Osteocyte (in vitro differentiated cells): ENCODE measurements around the gene EHD2. TPM values are rescaled to one million over a fixed set of nuclear protein-coding genes. Genes with fewer than 3 reads are reported as not detected.

Experiments
- DNase-seq: peaks from one replicate; pipeline ENCODE4 v3.0.0; 2021; ENCODE audit warnings: mixed read lengths; ENCODE audit not compliant: unreplicated experiment; ENCODE audit errors: extremely low spot score
- H3K27ac Mint-ChIP-seq: one replicate; pipeline ENCODE4 v1.8.0; 2021; ENCODE audit warnings: mild to moderate bottlenecking, mixed read lengths; ENCODE audit not compliant: unreplicated experiment
- H3K27me3 Mint-ChIP-seq: one replicate; pipeline ENCODE4 v1.8.0; 2021; ENCODE audit warnings: mixed read lengths; ENCODE audit not compliant: unreplicated experiment
- H3K36me3 Mint-ChIP-seq: one replicate; pipeline ENCODE4 v1.8.0; 2021; ENCODE audit warnings: mixed read lengths; ENCODE audit not compliant: unreplicated experiment
- H3K4me1 Mint-ChIP-seq: one replicate; pipeline ENCODE4 v1.8.0; 2021; ENCODE audit warnings: mixed read lengths; ENCODE audit not compliant: unreplicated experiment
- H3K4me3 Mint-ChIP-seq: one replicate; pipeline ENCODE4 v1.8.0; 2021; ENCODE audit warnings: mild to moderate bottlenecking, moderate library complexity, mixed read lengths; ENCODE audit not compliant: unreplicated experiment
- H3K9me3 Mint-ChIP-seq: one replicate; pipeline ENCODE4 v1.8.0; 2021; ENCODE audit warnings: mixed read lengths; ENCODE audit not compliant: unreplicated experiment
- total RNA-seq: library from RNA; stranded (reverse); gene quantifications from 2 replicates; pipeline ENCODE4 v1.2.1, GENCODE V29; 2021
- TF ChIP-seq, protein P1 (sequence below): fragments of 200-600 bp; sonication (generic); IDR thresholded peaks from 2 replicates; pipeline ENCODE4 v1.5.0; 2021; ENCODE audit warnings: antibody characterized with exemption, mild to moderate bottlenecking, moderate library complexity

The EHD2 gene
- total RNA-seq, 1 donor from 2014 or later = 440 TPM

GRCh38 chr19:47752440-47753211 is 39.4 kb downstream of the EHD2 start:
- no peak overlapping the region for H3K4me3 Mint-ChIP-seq
- H3K9me3 Mint-ChIP-seq = no peaks in the 10 kb centered on the region
- H3K27ac Mint-ChIP-seq = no peak overlapping the region
- H3K4me1 Mint-ChIP-seq = no peaks in the 10 kb centered on the region
- no peaks in the 10 kb centered on the region for H3K27me3 Mint-ChIP-seq
- TF ChIP-seq, protein P1, sequence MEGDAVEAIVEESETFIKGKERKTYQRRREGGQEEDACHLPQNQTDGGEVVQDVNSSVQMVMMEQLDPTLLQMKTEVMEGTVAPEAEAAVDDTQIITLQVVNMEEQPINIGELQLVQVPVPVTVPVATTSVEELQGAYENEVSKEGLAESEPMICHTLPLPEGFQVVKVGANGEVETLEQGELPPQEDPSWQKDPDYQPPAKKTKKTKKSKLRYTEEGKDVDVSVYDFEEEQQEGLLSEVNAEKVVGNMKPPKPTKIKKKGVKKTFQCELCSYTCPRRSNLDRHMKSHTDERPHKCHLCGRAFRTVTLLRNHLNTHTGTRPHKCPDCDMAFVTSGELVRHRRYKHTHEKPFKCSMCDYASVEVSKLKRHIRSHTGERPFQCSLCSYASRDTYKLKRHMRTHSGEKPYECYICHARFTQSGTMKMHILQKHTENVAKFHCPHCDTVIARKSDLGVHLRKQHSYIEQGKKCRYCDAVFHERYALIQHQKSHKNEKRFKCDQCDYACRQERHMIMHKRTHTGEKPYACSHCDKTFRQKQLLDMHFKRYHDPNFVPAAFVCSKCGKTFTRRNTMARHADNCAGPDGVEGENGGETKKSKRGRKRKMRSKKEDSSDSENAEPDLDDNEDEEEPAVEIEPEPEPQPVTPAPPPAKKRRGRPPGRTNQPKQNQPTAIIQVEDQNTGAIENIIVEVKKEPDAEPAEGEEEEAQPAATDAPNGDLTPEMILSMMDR = no peak
- DNase-seq = no peak
- peaks cover 26% of the 10 kb centered on the region for H3K36me3 Mint-ChIP-seq

DNA sequence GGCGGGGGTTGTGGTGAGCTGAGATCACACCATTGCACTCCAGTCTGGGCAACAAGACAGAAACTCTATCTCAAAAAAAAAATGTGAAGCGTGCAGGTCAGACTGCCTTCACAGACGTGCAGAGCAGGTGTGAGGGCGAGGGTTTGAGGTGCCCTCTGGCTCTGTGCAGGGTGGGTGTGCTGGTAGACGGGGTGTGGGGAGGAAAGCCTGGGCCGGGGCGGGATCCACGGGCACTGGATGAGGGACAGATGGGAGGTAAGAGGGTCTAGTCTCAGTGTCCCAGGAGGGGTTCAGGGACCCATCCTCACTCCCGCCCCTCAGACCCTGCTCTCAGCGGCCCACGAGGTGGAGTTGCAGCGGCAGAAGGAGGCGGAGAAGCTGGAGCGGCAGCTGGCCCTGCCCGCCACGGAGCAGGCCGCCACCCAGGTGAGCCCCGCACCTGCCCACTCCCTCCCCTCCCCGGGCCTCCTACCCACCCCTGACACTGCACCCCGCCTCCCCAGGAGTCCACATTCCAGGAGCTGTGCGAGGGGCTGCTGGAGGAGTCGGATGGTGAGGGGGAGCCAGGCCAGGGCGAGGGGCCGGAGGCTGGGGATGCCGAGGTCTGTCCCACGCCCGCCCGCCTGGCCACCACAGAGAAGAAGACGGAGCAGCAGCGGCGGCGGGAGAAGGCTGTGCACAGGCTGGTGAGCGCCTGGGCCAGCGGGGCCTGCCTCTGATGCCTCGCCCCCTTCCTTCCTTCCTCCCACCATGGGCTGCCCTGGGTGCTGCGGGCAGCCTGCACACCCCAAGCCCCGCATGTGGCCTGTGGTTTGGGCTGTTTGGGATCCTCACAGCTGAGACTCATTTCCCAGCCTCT is 41.2 kb downstream of the EHD2 start:
- H3K27me3 Mint-ChIP-seq = no peaks in the 10 kb centered on the region
- no peak for DNase-seq

GRCh38 chr19:47755065-47755761 is 42.0 kb downstream of the EHD2 start:
- no peak for DNase-seq
- Mint-ChIP-seq H3K4me1 (no peaks in the 10 kb centered on the region), H3K4me3 (no peak overlapping the region), H3K9me3 (no peaks in the 10 kb centered on the region), H3K27ac (no peak overlapping the region), H3K36me3 (peaks cover 34% of the 10 kb centered on the region), H3K27me3 (no peaks in the 10 kb centered on the region)
- TF ChIP-seq, protein P1 = no peak

More for the DNA sequence above, 41.2 kb downstream of the EHD2 start:
- Mint-ChIP-seq H3K27ac (no peak overlapping the region), H3K9me3 (no peaks in the 10 kb centered on the region), H3K4me3 (no peak overlapping the region), H3K36me3 (peaks cover 34% of the 10 kb centered on the region), H3K4me1 (no peaks in the 10 kb centered on the region)
- TF ChIP-seq, protein P1 = no peak

DNA sequence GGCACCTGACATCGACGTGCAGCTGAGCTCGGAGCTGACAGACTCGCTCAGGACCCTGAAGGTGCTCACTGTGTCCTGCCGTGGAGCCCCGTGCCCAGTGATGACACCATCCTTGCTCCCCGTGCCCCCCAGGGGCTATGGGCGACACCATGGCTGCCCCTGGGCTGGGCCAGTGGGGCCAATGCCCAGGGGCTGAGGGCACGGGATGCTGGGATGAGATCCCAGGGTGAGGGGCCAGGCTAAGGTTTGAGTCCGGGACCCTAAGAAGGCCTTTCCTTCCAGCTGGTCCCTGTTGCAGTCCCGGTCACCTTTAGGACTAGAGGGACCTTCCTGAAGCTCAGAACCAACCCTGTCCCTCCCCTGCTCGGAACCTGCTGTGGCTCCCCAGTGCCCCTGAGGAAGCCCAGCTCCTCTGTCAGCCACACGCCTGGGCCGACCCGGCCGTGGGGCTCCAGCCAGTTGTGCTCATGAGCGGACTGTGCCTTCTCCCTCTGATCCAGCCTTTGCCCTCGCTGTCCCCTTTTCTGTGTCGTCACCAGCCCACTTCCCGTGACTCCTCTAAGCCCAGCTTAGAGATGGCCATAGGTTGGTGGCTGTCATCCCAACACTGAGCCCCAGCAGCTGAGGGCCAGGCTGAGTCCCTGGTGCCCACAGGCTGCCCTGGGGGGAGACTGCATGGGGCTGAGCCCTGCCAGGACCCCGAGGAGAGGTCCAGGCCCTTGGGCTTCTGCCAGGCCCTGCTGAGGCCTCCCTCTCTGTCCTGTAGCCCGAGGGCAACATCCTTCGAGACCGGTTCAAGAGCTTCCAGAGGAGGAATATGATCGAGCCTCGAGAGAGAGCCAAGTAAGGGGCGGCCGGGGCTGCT is 42.8 kb downstream of the EHD2 start:
- peaks cover 34% of the 10 kb centered on the region for H3K36me3 Mint-ChIP-seq
- H3K4me1 Mint-ChIP-seq = no peaks in the 10 kb centered on the region
- no peaks in the 10 kb centered on the region for H3K9me3 Mint-ChIP-seq

More for the DNA sequence above, 42.8 kb downstream of the EHD2 start:
- DNase-seq = no peak
- Mint-ChIP-seq H3K4me3 (no peak overlapping the region), H3K27ac (no peak overlapping the region), H3K27me3 (no peaks in the 10 kb centered on the region)
- TF ChIP-seq, protein P1 = no peak
